D721Med (cell line): ENCODE data around the gene PDE4B.

Source experiments
- DNase-seq: peaks from one replicate; pipeline ENCODE4 v3.0.0; 2011; ENCODE audit warnings: low spot score; ENCODE audit not compliant: insufficient read length
- FAIRE-seq: peaks from 2 replicates; lab custom pipeline; 2011; peaks lifted over from hg19 to GRCh38; lab: Jason Lieb, UNC
- CTCF ChIP-seq: IDR thresholded peaks from 2 replicates; pipeline ENCODE4 v1.5.1; 2012; ENCODE audit warnings: mild to moderate bottlenecking, control low read depth; ENCODE audit not compliant: insufficient read depth; ENCODE audit errors: missing control alignments

Gene PDE4B

GRCh38 chr1:66261364-66261763 lies 468.7 kb downstream of the PDE4B start:
- no peak for FAIRE-seq

DNA sequence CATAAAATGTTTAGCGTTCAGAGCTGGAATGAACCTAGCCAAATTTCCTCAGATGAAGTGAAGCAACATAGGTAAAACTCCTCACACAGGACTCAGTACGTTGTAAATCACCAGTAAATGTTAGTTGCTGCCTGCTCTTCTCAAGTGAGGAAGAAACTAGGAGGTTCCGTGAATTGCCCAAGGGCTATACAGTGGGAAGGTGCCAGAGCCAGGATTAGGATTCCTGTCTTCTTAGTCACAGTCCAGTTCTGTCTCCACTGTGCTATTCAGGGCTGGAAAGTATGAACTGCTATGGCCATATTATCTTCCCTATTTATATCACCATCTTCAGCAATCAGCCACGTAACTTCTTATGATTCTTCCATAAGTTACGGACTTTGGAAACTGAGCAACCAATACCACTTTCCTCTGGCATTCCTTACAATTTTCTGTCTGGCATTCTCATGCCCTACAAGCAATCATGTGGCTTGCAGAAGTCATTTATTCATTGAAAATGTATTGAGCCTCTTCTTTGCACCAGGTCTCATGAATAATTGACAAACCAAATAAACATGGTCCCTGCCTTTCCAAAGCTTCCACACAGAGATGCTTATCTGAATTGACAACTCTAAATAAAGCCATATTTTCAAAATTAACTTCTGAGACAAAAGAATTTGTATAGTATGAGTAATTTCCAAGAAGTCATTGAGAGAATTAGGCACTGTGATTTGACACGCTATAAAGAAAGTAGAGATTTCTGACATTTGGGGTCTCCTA lies 469.7 kb downstream of the PDE4B start:
- DNase-seq (no peak), FAIRE-seq (no peak)
- TF ChIP-seq CTCF, result no peak

More at GRCh38 chr1:66261364-66261763, 468.7 kb downstream of the PDE4B start:
- no peak for TF ChIP-seq CTCF
- no peak for DNase-seq

GRCh38 chr1:66265268-66265667 lies 472.6 kb downstream of the PDE4B start:
- no peak for TF ChIP-seq CTCF
- FAIRE-seq, result no peak
- no peak for DNase-seq

GRCh38 chr1:66265796-66266195 lies 473.1 kb downstream of the PDE4B start:
- FAIRE-seq (no peak), DNase-seq (no peak)
- no peak for TF ChIP-seq CTCF

GRCh38 chr1:66266350-66266749 lies 473.7 kb downstream of the PDE4B start:
- FAIRE-seq (no peak), DNase-seq (no peak)
- TF ChIP-seq CTCF, result no peak

- no peak for TF ChIP-seq CTCF
- FAIRE-seq, result no peak
- DNase-seq, result no peak
Observed at GRCh38 chr1:66266756-66267155, 474.1 kb downstream of the PDE4B start.

- DNase-seq (no peak), FAIRE-seq (peak; percentile 44)
- TF ChIP-seq CTCF, result no peak
Observed at GRCh38 chr1:66267201-66267940, 474.7 kb downstream of the PDE4B start.
